ENCODE results near the gene CTNNA3. TPM values are rescaled to one million over a fixed set of nuclear protein-coding genes. Genes with fewer than 3 reads are reported as not detected.
A peak's percentile ranks its signal among the peaks of the same experiment; 100 is the strongest.

CTNNA3 gene
- total RNA-seq, 1 donor from 2014 or later, result 0.30 TPM

DNA sequence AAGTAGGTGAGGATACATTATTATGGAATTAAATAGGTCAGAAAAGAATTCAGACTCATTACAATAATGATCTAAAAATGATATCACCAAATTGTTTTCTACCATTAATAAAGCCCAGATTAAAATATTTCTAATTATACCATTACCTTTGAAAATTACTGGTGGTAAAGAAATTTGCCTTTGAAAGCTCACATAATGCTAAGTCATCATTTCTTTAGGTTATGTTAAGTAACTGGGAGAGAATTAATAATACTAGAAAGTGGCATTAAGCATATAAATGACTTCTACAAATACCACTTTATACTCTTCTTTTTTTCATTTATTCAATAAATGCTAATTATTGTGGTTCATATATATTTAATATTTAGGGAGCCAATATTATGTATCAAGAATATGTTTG lies 1411.4 kb downstream of the CTNNA3 start:
- H3K9me3 Mint-ChIP-seq (ENCODE audit: unreplicated experiment), result no peaks in the 10 kb centered on the region
- H3K4me1 Mint-ChIP-seq (ENCODE audit: unreplicated experiment), result no peaks in the 10 kb centered on the region
- no peak overlapping the region for H3K27ac Mint-ChIP-seq (ENCODE audit: unreplicated experiment)
- TF ChIP-seq, protein P1, sequence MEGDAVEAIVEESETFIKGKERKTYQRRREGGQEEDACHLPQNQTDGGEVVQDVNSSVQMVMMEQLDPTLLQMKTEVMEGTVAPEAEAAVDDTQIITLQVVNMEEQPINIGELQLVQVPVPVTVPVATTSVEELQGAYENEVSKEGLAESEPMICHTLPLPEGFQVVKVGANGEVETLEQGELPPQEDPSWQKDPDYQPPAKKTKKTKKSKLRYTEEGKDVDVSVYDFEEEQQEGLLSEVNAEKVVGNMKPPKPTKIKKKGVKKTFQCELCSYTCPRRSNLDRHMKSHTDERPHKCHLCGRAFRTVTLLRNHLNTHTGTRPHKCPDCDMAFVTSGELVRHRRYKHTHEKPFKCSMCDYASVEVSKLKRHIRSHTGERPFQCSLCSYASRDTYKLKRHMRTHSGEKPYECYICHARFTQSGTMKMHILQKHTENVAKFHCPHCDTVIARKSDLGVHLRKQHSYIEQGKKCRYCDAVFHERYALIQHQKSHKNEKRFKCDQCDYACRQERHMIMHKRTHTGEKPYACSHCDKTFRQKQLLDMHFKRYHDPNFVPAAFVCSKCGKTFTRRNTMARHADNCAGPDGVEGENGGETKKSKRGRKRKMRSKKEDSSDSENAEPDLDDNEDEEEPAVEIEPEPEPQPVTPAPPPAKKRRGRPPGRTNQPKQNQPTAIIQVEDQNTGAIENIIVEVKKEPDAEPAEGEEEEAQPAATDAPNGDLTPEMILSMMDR (IDR thresholded peaks at IDR 0.05), result no peak
- peaks cover 22% of the 10 kb centered on the region for H3K27me3 Mint-ChIP-seq (ENCODE audit: unreplicated experiment)
- no peak for DNase-seq (ENCODE audit: extremely low spot score, unreplicated experiment)
- H3K4me3 Mint-ChIP-seq (ENCODE audit: unreplicated experiment), result no peak overlapping the region
- no peaks in the 10 kb centered on the region for H3K36me3 Mint-ChIP-seq (ENCODE audit: unreplicated experiment)

DNA sequence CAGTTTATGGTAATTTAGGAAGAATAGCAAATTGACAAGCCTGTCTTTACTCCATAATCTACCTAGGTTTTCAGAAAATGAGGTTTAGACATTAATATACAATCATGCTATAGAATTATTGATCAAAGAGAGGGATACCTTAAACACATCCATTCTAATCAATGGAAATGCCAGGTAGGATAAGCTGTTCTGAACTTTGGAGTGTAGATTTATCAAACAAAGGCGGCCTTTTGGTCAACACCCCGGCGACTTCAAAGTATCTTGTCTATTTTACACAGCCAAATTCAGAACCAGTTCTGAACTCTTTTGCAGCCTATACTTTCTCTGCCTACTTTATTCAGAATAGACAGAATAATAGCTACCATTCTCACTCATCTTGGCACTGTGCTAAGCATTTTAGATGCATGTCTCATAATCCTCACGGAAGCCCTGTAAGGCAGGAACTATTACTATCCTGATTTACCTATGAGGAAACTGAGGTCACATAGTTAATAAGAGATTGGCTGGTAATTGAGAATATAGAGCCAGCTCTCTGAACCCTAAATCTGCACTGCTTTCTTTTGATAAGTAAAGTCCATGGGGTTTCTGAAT lies 1412.0 kb downstream of the CTNNA3 start:
- H3K4me1 Mint-ChIP-seq (ENCODE audit: unreplicated experiment), result no peaks in the 10 kb centered on the region
- no peak overlapping the region for H3K4me3 Mint-ChIP-seq (ENCODE audit: unreplicated experiment)
- no peaks in the 10 kb centered on the region for H3K36me3 Mint-ChIP-seq (ENCODE audit: unreplicated experiment)
- DNase-seq (ENCODE audit: extremely low spot score, unreplicated experiment), result no peak
- TF ChIP-seq, protein P1 (IDR thresholded peaks at IDR 0.05), result no peak
- peaks cover 22% of the 10 kb centered on the region for H3K27me3 Mint-ChIP-seq (ENCODE audit: unreplicated experiment)
- H3K9me3 Mint-ChIP-seq (ENCODE audit: unreplicated experiment), result no peaks in the 10 kb centered on the region
- no peak overlapping the region for H3K27ac Mint-ChIP-seq (ENCODE audit: unreplicated experiment)

DNA sequence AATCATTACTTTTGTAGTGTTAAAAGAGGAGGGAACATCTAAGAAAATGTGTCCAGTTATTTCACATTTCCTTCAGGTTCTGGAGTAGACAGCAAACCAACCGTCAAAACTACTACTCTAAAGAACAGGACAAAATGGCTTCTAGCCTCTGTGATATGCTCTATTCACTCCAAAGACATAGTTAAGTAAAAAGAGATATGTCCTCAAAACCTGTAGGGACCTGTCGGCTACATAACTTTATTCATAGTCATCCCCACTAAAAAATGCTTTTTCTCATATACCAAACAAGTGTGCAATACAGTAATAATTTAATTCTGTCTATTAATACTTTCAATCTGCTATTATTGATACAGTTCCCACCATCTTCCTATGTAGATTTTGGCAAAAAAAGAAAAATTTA lies 1412.9 kb downstream of the CTNNA3 start:
- H3K4me3 Mint-ChIP-seq (ENCODE audit: unreplicated experiment), result no peak overlapping the region
- no peak overlapping the region for H3K27ac Mint-ChIP-seq (ENCODE audit: unreplicated experiment)
- peaks cover 22% of the 10 kb centered on the region for H3K27me3 Mint-ChIP-seq (ENCODE audit: unreplicated experiment)
- TF ChIP-seq, protein P1 (IDR thresholded peaks at IDR 0.05), result no peak
- no peaks in the 10 kb centered on the region for H3K4me1 Mint-ChIP-seq (ENCODE audit: unreplicated experiment)
- no peaks in the 10 kb centered on the region for H3K36me3 Mint-ChIP-seq (ENCODE audit: unreplicated experiment)
- DNase-seq (ENCODE audit: extremely low spot score, unreplicated experiment), result no peak
- H3K9me3 Mint-ChIP-seq (ENCODE audit: unreplicated experiment), result no peaks in the 10 kb centered on the region

DNA sequence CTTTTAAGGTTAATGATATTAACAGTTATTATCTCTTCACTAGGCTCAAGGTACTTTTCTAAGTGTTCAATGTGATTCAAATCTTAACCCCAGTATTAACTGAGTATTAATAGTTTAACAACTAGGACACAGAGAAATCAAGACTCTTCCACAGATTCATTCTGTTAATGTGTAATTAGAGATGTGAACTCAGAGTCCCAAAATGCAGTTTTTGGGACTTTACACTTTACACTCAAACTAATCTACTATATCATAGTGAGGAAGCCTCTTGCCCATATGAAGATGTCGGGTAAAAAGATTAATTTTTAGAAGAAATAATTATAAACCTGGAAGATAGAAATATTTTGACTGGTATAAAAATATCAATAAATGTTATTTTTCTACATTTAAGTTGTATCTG lies 1414.7 kb downstream of the CTNNA3 start:
- peaks cover 19% of the 10 kb centered on the region for H3K27me3 Mint-ChIP-seq (ENCODE audit: unreplicated experiment)
- TF ChIP-seq, protein P1 (IDR thresholded peaks at IDR 0.05), result no peak
- H3K4me3 Mint-ChIP-seq (ENCODE audit: unreplicated experiment), result no peak overlapping the region
- no peaks in the 10 kb centered on the region for H3K4me1 Mint-ChIP-seq (ENCODE audit: unreplicated experiment)
- no peak overlapping the region for H3K27ac Mint-ChIP-seq (ENCODE audit: unreplicated experiment)
- H3K36me3 Mint-ChIP-seq (ENCODE audit: unreplicated experiment), result no peaks in the 10 kb centered on the region
- DNase-seq (ENCODE audit: extremely low spot score, unreplicated experiment), result no peak
- H3K9me3 Mint-ChIP-seq (ENCODE audit: unreplicated experiment), result no peaks in the 10 kb centered on the region

DNA sequence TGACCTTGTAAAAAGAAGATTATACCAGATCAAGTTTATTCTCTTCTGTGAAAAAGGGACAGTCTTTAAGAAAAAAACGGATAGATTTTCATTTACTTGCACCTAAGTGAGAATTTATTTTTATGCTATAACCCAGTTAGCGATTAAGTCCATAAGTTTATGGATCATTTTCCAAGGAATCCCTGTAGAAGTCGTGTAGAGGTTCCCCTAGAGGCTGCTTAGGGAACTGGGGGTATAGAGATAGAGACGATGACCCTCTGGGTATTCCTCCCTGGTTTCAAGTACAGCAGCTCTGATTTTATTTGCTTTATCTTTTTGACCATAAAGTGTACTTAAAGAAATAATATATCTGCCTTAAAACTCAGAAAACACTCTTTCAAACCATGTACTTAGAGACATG lies 1418.5 kb downstream of the CTNNA3 start:
- Mint-ChIP-seq H3K36me3 (ENCODE audit: unreplicated experiment) (no peaks in the 10 kb centered on the region), H3K27ac (ENCODE audit: unreplicated experiment) (no peak overlapping the region), H3K4me3 (ENCODE audit: unreplicated experiment) (no peak overlapping the region)

More for the DNA sequence above, 1418.5 kb downstream of the CTNNA3 start:
- Mint-ChIP-seq H3K4me1 (ENCODE audit: unreplicated experiment) (no peaks in the 10 kb centered on the region), H3K9me3 (ENCODE audit: unreplicated experiment) (no peaks in the 10 kb centered on the region), H3K27me3 (ENCODE audit: unreplicated experiment) (peaks cover 16% of the 10 kb centered on the region)
- TF ChIP-seq, protein P1 (IDR thresholded peaks at IDR 0.05), result peak; percentile 21
- DNase-seq (ENCODE audit: extremely low spot score, unreplicated experiment), result no peak
